ENCODE data around the gene ARHGAP1. TPM values are rescaled to one million over a fixed set of nuclear protein-coding genes. Genes with fewer than 3 reads are reported as not detected.

Gene ARHGAP1
- total RNA-seq, 1 donor from 2014 or later, result 31.9 TPM

DNA sequence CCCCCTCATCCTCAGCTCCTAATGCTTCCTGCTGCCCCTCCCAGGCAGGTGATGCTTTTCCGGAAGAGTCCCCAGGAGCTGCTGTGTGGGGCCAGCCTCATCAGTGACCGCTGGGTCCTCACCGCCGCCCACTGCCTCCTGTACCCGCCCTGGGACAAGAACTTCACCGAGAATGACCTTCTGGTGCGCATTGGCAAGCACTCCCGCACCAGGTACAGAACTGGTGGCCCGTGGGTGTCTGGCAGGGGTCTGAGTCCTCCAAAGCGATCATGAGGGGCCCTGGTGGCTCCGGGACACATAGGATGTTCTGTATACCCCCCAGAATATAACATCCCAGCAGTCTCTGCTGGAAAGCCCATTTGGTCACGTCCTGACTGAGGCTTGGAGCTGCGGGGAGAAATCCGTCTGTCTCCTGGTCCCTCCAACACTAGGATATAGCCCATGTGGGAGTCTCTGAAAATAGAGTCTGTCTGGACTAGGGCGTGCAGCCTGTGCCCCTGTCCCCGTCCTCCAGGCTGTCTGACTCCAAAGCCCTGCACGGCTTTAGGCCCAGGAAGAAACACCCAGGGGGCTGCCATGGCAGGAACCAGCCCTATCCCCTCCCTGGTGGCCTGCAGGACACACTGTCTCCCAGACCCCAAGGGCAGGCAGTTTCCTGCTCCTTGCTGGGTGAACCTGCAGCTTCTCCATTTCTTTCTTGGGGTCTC lies 27.7 kb upstream of the ARHGAP1 start:
- H3K9me3 Mint-ChIP-seq, result no peaks in the 10 kb centered on the region
- DNase-seq (ENCODE audit: low read depth, low spot score), result no peak
- no peaks in the 10 kb centered on the region for H3K4me1 Mint-ChIP-seq
- H3K27ac Mint-ChIP-seq (ENCODE audit: unreplicated experiment), result no peak overlapping the region
- no peak overlapping the region for H3K4me3 Mint-ChIP-seq
- no peaks in the 10 kb centered on the region for H3K36me3 Mint-ChIP-seq (ENCODE audit: low read depth)
- no peaks in the 10 kb centered on the region for H3K27me3 Mint-ChIP-seq (ENCODE audit: low read depth)
- TF ChIP-seq, protein P1, sequence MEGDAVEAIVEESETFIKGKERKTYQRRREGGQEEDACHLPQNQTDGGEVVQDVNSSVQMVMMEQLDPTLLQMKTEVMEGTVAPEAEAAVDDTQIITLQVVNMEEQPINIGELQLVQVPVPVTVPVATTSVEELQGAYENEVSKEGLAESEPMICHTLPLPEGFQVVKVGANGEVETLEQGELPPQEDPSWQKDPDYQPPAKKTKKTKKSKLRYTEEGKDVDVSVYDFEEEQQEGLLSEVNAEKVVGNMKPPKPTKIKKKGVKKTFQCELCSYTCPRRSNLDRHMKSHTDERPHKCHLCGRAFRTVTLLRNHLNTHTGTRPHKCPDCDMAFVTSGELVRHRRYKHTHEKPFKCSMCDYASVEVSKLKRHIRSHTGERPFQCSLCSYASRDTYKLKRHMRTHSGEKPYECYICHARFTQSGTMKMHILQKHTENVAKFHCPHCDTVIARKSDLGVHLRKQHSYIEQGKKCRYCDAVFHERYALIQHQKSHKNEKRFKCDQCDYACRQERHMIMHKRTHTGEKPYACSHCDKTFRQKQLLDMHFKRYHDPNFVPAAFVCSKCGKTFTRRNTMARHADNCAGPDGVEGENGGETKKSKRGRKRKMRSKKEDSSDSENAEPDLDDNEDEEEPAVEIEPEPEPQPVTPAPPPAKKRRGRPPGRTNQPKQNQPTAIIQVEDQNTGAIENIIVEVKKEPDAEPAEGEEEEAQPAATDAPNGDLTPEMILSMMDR (conservative IDR thresholded peaks at IDR 0.05), result no peak

DNA sequence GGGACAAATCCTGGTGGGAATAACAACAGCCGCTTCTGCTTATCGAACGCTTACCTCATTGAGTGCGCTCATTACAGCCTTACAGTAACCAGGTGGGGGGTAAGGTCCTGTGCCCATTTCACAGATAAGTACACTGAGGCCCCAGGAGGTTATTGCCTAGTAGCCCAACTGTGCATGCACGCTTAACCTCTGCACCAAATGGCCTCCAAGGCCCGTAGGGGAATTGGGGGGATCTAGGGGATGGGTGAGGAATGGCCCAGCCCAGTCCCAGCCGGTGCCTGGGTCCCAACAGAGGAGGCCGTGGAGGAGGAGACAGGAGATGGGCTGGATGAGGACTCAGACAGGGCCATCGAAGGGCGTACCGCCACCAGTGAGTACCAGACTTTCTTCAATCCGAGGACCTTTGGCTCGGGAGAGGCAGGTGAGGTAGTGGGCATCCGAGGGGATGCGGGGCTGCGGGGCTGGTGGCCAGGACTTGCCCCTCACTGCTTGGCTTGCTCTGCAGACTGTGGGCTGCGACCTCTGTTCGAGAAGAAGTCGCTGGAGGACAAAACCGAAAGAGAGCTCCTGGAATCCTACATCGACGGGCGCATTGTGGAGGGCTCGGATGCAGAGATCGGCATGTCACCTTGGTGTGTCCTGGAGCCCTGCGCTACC lies 25.9 kb upstream of the ARHGAP1 start:
- H3K27ac Mint-ChIP-seq (ENCODE audit: unreplicated experiment), result no peak overlapping the region
- no peaks in the 10 kb centered on the region for H3K36me3 Mint-ChIP-seq (ENCODE audit: low read depth)
- TF ChIP-seq, protein P1 (conservative IDR thresholded peaks at IDR 0.05), result no peak
- no peak overlapping the region for H3K4me3 Mint-ChIP-seq
- no peak for DNase-seq (ENCODE audit: low read depth, low spot score)
- no peaks in the 10 kb centered on the region for H3K27me3 Mint-ChIP-seq (ENCODE audit: low read depth)
- H3K9me3 Mint-ChIP-seq, result no peaks in the 10 kb centered on the region
- no peaks in the 10 kb centered on the region for H3K4me1 Mint-ChIP-seq

DNA sequence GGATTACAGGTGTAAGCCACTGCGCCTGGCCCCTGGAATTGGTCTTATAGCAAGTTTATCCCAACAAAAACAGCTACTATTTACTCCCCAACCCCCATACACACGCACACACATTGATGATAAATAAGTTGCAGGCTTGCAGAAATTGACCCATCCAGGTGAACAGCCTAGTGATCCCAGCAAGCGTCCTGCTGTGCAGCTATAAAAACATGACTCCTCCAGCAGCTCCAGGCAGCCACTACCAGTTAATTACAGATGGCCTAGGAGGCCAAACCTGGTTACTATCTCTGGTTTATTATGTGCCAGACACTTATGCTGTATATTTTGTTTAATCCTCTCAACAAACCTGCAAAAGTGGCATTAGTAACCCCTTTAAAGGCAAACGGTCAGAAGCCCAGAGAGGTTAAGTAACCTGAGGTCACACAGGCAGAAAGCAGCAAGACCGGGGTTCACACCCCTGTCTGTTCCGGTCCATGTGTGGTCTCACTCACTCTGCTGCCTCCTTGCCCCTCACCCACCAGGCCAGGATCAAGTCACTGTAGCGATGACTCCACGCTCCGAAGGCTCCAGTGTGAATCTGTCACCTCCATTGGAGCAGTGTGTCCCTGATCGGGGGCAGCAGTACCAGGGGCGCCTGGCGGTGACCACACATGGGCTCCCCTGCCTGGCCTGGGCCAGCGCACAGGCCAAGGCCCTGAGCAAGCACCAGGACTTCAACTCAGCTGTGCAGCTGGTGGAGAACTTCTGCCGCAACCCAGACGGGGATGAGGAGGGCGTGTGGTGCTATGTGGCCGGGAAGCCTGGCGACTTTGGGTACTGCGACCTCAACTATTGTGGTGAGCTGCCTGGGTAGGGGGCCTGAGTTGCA lies 25.2 kb upstream of the ARHGAP1 start:
- DNase-seq (ENCODE audit: low read depth, low spot score), result no peak

DNA sequence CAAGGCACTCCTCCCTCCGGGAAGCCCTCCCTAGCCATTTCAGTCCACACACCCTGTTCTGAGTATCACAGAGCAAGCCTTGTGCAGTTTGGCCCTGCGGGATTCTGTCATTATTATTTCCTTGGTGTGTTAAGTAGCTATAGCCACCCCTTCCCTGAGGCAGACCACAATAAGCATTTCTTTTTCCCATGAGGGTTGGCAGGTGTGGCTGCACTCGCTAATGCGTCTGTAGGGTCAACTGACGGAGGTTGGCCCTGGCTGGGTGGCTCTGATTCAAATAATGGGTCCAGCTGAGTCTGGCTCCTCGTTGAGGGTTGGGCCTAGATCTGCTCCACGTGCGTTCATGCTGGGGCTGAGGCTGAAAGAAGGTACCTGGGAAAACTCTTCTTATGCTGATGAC lies 23.7 kb upstream of the ARHGAP1 start:
- DNase-seq (ENCODE audit: low read depth, low spot score), result no peak
- Mint-ChIP-seq H3K4me1 (peaks cover 1% of the 10 kb centered on the region), H3K4me3 (no peak overlapping the region), H3K36me3 (ENCODE audit: low read depth) (no peaks in the 10 kb centered on the region), H3K27ac (ENCODE audit: unreplicated experiment) (no peak overlapping the region), H3K27me3 (ENCODE audit: low read depth) (no peaks in the 10 kb centered on the region), H3K9me3 (no peaks in the 10 kb centered on the region)
- TF ChIP-seq, protein P1 (conservative IDR thresholded peaks at IDR 0.05), result no peak

More for the DNA sequence above, 25.2 kb upstream of the ARHGAP1 start:
- no peaks in the 10 kb centered on the region for H3K36me3 Mint-ChIP-seq (ENCODE audit: low read depth)
- TF ChIP-seq, protein P1 (conservative IDR thresholded peaks at IDR 0.05), result no peak
- H3K27ac Mint-ChIP-seq (ENCODE audit: unreplicated experiment), result no peak overlapping the region
- H3K4me3 Mint-ChIP-seq, result no peak overlapping the region
- no peaks in the 10 kb centered on the region for H3K9me3 Mint-ChIP-seq
- H3K4me1 Mint-ChIP-seq, result no peaks in the 10 kb centered on the region
- no peaks in the 10 kb centered on the region for H3K27me3 Mint-ChIP-seq (ENCODE audit: low read depth)

DNA sequence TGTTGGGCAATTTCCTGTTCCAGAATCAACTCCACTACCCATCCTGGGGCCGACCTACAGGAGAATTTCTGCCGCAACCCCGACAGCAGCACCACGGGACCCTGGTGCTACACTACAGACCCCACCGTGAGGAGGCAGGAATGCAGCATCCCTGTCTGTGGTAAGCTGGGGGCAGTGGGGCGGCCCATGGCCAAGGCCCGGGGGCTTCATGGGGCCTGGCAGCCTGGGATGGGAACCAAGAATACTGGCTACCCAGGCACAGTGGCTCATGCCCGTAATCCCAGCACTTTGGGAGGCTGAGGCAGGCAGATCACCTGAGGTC lies 22.9 kb upstream of the ARHGAP1 start:
- Mint-ChIP-seq H3K4me3 (no peak overlapping the region), H3K36me3 (ENCODE audit: low read depth) (no peaks in the 10 kb centered on the region), H3K27ac (ENCODE audit: unreplicated experiment) (no peak overlapping the region), H3K9me3 (no peaks in the 10 kb centered on the region), H3K27me3 (ENCODE audit: low read depth) (no peaks in the 10 kb centered on the region), H3K4me1 (peaks cover 9% of the 10 kb centered on the region)
- TF ChIP-seq, protein P1 (conservative IDR thresholded peaks at IDR 0.05), result no peak
- DNase-seq (ENCODE audit: low read depth, low spot score), result no peak

All from neural crest cell (in vitro differentiated cells).